RPMI8226 (cell line): ENCODE measurements around the gene PRDM10.
"Not testable (repeated sequence)": the region's sequence is repeated elsewhere in the genome, so short reads cannot be mapped to it uniquely, and the experiment has no call there.

Experiments used
- DNase-seq: peaks from one replicate; pipeline ENCODE4 v3.0.0-alpha.2; 2015

PRDM10 gene

GRCh38 chr11:129974672-129975071 is 28.0 kb downstream of the PRDM10 start:
- no peak for DNase-seq

- no peak for DNase-seq
Measured at GRCh38 chr11:129974237-129974636, 28.4 kb downstream of the PRDM10 start.

- DNase-seq = no peak
Measured at GRCh38 chr11:129973809-129974208, 28.8 kb downstream of the PRDM10 start.

- no peak for DNase-seq
Measured at GRCh38 chr11:129973068-129973467, 29.6 kb downstream of the PRDM10 start.

- no peak for DNase-seq
Measured at GRCh38 chr11:129972611-129973010, 30.0 kb downstream of the PRDM10 start.

DNA sequence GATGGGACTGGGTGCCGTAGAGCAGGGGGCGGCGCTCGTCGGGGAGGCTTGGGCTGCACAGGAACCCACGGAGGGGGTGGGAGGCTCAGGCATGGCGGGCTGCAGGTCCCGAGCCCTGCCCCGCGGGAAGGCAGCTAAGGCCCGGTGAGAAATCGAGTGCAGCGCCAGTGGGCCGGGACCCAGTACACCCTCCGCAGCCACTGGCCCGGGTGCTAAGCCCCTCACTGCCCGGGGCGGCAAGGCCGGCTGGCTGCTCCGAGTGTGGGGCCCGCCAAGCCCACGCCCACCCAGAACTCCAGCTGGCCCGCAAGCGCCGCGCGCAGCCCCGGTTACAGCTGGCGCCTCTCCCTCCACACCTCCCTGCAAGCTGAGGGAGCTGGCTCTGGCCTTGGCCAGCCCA is 30.8 kb downstream of the PRDM10 start:
- DNase-seq = not testable (repeated sequence)

DNA sequence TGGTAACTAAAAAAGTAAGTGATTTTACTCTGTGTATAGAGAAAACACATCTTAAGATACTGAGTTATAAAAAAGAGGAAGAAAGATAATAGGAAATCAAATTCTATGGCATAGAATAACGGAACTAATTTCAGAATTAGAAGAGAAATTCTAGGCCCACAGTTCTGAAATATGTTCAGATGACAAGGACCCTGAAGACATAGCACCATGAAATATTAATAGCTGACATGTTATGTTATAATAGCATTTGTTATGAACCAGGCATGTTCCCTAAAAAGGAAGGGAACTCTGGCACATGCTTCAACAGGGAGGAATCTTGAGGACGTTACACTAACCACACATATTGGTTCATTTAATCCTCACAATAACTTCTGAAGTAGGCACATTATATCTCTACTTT is 32.7 kb downstream of the PRDM10 start:
- no peak for DNase-seq

DNA sequence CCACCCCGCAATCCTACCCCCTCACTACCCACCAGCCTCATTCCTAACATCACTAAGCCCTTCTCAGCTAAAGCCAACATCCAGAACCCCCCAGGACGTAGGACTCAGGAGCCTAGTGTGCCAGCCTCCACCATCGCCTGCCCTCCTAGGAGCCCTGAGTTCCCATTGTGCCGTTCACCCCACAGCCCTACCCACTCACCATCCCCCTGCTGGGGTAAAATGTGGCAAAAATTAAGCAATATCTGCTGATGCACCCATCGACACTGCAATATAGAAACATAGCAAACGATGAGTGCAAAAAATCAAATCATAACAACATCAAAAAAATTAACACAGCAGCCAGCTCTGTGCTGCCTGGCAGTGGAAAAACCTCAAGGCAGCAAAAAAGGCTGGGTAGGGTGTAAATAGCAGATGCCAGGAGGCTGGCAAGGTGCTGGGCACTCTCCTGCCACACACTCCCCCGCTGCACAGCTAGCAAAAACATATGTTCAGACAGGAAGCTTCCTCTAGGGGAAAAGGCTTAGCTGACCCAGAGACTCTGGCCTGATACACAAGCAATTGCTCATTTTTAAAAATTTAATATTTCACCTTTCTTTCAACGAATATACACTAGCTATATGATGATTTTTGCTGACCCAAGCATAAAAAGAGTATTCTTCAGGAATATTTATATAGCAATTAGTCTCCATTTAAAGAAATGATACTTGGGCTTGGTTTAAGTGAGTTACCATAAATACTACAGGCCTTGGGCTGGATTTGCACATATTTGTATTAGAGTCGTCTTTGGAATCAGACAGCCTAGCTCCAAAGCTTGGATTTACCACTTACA is 33.8 kb downstream of the PRDM10 start:
- DNase-seq = peak; percentile 17

DNA sequence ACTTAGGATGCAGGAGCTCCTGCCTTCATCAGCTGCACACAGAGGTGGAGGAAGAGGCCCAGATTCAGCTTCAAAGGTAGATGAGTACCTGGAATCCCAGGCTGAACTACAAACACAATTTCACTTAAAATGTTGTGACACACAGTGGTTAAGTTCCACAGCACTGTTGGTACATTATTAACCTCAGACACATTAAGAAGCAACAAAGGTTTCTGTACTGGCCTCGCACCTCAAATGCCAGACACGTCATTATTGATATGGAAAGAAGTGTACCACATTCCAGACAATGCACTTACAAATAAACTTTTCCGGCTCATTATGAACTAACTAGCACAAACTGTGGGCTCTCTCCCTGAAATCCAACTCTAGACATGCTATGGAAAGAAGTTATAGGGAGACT is 34.6 kb downstream of the PRDM10 start:
- DNase-seq = no peak

GRCh38 chr11:129965248-129965647 is 37.4 kb downstream of the PRDM10 start:
- no peak for DNase-seq

DNA sequence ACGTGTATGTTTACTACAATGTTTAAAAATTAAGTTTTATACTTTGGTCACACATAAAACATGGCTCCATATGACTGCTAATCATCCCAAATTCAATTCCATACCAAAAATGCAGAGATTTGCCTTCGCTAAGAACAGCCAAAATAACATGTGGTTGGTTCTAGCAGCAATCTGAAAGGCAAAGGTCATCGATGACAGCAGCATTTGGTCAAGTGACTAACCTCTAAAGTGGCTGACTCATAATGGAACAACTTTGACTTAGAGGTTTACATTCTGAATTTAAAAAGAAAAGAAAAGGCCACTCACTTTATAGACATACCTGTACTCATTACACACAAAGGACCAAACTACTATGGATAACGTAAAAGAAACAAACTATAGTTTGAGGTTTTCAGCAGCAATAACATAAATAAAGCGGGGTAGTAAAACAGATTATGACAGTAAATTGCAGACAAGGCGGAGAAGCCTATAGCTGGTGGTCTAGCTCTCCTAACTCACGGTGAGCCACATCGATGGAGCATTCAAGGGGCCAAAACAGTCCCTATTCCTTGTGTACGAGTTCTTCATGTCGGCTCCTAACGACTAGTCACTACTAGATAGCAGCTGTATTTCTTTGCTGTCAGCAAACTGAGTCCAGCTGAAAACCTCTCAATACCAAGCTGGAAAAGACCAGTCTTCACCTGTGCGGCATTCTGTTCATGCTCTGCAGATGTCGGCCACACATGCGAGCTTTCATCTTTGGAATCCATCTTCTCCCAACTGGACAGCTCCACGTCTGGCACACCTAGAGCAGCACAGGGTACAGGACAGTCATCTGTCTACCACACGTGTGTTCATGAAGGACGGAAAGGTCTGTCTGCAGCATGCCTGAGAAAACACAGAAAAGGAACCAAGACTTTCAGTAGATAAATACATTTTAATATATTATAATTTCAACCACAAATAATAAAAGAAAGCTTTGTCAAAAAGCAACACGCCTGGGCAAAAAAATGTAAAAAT is 42.1 kb downstream of the PRDM10 start:
- DNase-seq = no peak

GRCh38 chr11:129959687-129960086 is 42.9 kb downstream of the PRDM10 start:
- DNase-seq = no peak

DNA sequence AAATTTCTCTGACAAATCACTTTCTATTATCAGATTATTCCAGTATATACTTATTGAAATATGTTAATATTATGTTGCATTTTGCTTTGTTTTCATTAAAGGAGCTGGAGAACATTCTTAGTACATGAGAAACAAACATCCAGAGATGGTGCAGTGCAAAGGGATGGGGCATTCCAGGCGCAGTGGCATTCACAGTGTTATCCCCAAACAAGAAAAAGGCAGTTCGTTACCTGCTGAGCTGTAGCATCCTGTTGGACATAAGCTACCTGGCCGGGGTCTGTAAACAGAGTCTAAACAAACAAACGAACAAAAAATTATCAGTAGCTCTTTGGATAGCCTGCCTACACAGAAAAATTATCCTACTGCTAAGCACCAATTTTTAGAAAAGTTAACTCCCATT is 47.4 kb downstream of the PRDM10 start:
- no peak for DNase-seq

- DNase-seq = not testable (repeated sequence)
Measured at GRCh38 chr11:129954703-129955102, 47.9 kb downstream of the PRDM10 start.

DNA sequence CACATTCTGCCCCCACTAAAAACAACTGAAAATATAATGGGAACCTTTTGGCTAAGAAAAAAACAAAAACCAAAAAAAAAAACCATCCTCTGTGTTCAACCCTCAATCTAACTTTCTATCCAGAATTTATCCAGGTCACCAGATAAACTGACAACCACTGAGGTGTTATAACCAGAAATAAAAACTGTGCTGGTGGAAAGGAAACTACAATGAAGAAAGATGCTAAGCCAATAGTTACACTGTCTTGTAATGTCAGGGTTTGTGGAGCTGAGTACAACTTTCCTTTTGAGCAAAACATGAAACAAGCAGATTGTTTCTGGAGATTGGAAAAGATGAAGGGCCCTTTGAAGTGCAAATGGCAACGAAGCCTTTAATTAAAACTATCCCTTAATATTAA is 50.8 kb downstream of the PRDM10 start:
- no peak for DNase-seq

GRCh38 chr11:129951201-129951865 is 51.3 kb downstream of the PRDM10 start:
- DNase-seq = peak; percentile 69

DNA sequence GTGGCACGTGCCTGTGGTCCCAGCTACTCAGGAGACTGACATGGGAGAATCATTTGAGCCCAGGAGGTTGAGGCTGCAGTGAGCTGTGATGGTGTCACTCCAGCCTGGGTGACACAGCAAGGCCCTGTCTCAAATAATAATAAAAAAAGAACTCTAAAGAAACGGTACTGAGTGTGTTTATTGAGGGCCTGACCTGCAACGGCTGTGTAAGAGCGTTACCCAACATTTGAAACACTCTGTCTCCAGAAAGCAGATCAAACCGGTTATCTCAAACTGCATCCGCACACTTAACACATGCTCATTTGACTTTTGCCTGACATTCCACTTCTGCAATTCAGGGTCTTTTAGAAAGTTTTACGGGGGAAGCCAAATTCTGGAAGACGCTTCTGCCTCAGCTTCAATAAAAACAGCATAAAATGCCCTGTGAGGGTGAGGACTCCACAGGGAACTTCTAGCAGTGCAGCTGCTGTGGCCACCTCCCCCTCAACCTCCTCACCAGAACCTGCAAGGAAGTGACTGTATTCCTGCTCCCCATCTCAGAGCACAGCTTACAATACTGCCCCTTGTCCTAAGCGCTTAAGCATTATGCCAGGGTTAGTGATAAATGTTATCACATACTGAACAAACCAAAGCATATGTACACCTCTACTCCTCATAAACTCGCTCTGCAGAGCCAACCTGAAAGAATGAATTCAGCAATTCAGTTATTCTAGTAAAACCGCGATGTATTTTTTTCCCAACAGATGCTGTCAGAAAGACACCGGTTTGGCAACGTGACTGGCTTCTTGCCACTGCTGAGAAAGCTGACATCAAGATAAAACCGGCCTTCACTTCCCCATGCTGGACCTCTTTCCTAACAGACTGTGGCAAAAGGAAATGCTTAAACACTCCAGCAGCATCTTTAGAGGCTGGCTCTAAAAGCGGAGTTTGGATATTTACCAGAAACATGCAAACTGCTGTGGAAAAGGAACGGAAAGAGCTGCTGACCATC is 52.2 kb downstream of the PRDM10 start:
- peak; percentile 89 for DNase-seq

DNA sequence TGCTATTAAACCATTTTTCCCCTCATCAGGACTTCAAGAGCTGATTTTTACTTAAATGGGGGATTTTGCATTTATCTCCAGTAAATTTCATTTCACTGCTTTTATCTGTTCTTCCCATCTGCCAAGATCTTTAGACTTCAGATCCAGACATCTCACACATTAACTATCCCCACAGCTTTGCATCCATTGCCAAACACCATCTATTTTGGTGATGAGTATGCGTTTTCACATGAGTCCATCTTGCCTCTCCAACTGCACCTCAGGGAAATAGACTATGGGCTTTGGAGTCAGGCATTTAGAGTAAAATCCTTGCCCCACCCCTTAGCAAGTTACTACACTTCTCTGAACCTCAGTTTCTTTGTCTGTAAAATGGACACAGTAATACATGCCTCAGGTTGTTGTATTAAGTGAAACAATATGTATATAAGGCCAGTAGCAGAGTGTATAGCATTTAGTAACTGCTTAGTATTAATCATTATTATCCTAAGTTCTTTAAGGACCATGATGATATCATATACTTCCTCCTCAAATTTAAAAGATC is 53.6 kb downstream of the PRDM10 start:
- DNase-seq = no peak

DNA sequence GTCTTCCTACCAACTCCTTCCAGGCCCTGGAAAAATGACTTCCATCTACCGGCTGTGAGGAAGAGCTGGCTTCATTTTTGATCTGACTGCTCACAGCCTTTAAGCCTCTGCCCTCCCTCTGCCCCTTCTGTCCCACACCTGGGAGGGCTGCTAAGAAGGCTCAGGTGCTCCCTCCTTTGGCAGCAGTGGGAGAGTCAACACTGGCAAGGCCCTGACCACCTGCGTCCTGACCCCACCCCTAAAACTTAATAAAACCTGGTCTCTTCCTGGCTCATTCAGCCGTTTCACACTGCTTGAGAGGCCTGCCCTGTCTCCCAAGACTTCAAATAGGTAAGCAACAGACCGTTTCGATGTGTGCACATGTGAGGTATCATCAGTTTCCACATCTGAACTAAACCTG is 55.2 kb downstream of the PRDM10 start:
- peak; percentile 41 for DNase-seq

- DNase-seq = no peak
Measured at GRCh38 chr11:129946965-129947364, 55.7 kb downstream of the PRDM10 start.

GRCh38 chr11:129946256-129946655 is 56.4 kb downstream of the PRDM10 start:
- peak; percentile 39 for DNase-seq

- no peak for DNase-seq
Measured at GRCh38 chr11:129945373-129945772, 57.3 kb downstream of the PRDM10 start.
